HCEC 1CT (cell line): ENCODE results near the gene TRPT1.

Experiments used
- DNase-seq: peaks from one replicate; pipeline ENCODE4 v3.0.0-alpha.2; 2017

TRPT1 gene

DNA sequence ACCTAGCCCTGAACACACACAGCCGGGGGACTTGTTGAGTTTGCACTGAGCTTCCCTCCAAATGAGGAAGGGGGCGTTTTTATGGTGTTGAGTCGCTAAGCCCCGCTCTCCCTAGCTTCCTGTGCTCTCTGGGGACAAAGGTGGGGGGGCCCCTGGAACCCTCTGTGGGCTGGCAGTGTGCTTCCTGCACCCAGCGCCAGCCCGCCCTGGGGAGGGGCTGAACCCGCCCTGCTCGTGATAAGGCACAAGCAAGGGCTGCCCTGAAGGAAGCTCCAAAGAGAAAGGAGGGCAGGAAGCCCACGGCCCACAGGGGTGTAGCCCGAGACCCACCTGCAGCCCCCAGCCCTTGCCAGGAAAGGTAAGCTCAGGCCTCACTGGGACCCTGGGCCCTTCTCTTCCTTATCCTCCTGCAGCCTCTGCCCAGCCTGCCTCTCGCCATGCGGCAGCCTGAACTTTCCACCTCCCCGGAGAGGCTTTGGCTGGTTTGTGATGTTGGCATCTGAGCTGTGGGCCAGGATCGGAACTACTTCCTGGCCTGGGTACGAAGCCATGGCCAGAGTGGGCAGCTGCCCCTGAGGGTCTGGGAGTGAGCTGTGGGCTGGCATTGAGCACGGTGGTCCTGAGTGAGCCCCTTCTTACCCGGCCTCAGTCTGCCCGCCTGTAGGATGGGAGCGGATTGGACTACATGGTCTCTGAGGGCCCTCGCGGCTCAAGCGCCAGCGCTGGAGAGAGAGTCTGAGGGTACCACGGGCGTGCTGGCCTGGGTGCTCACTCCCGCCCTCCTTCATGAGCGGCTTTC, 19.3 kb downstream of the TRPT1 start, which contains the start of gene FERMT3:
Gene FERMT3 (plus strand): TSS at position 265 of the 799 bp plus-strand sequence. CDS start 644 bp downstream, outside the sequence.
- no peak for DNase-seq

DNA sequence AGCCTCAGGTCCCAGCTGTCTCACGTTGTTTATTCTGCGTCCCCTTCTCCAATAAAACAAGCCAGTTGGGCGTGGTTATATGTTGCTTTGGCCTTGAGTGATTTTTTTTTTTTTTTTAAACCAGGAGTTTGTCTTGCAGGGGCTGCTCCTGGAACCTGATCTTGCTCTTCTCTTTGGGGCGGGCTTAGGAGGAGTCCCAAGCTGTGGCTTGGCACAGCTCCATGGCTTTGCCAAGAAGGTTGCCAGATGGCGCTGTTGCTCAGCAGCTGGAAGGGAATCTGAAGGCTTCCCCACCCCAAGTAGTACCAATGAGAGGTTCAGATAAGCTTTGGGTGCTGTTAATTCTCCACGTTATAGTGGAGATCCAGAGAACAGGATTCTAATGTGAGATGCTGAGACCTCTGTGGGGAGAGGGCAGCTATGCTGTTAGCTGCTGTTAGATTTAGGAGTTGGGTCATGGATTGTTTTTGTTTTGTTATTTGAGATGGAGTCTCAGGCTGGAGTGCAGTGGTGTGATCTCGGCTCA, 21.5 kb downstream of the TRPT1 start:
- peak; percentile 91 for DNase-seq

GRCh38 chr11:64204080-64204440, 21.9 kb downstream of the TRPT1 start:
- DNase-seq: no peak

DNA sequence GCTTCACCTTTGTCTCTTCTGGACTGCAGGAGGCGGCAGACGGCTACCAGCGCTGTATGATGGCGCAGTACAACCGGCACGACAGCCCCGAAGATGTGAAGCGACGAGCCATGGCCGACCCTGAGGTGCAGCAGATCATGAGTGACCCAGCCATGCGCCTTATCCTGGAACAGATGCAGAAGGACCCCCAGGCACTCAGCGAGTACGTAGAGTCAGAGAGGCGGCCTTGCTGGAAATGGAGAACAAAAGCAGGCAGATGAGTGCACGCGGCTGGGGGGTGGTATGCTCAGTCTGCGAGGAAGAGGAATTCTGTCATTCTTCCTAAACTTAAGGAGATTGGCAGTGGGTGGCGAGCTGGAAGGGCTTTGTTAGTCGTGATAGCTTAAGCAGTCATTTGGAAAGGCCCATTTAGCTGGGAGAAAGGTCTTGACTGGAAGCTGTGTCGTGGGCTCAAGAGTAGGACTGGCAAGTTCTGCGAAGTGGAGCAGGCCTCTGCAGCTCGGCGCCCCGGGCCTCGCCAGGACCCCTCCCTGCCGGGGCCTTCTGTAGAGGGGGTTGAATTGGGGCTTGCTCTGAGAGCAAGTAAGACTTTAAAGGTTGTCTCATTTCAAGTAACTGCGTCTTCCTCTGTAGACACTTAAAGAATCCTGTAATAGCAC, 22.4 kb downstream of the TRPT1 start:
- no peak for DNase-seq

DNA sequence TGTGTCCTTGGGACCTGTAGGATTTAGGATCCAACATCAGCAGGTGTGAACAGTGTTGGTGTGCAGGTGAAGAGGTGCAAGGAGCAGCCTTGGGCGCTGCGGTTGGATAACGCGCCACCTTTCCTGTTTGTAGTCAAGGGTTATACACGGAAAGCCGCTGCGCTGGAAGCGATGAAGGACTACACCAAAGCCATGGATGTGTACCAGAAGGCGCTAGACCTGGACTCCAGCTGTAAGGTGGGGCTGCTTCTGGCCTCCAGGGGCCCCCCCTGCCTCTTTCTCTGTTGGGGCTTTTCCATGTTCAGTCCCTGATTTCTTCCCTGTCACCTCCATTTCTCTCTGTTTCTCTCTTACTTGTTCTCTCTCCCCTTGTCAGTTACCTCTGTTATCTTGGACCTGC, 23.0 kb downstream of the TRPT1 start:
- DNase-seq: no peak

GRCh38 chr11:64201543-64201942, 24.4 kb downstream of the TRPT1 start:
- DNase-seq: no peak

DNA sequence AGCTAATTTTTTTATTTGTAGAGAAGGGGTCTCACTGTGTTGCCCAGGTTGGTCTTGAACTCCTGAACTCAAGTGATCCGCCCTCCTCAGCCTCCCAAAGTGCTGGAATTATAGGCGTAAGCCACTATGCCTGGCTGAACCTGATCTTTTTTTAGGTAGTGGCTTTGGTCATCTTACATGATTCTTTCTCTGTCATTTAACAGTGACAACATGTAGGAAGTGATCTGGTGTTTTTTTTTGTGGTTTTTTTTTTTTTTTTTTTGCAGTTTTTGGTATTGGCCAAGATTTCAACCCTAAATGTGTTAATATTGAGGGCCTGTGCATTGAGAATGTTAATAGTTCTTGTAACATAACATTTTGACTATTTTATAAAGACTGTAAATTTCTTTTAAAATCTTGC, 27.5 kb downstream of the TRPT1 start:
- DNase-seq: no peak

GRCh38 chr11:64196626-64197025, 29.4 kb downstream of the TRPT1 start:
- no peak for DNase-seq

DNA sequence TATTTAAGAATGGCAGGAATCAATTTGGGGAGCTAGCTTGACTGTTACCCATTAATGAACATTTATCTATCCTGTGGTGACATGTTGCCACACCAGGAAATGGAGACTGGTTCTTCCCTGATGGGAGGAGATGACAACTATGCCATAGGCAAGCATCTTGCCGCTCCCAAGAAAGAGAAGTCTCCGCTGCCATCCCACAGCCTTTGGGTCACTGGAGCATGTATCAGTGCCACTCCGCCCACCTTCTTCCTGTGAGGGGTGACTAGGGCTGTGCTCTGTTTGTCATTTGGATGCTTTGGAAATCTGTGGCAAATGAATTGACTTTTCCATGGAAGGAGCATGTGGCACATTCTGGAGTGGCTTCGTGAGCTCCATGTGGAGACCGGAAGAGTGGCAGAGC, 33.6 kb downstream of the TRPT1 start:
- DNase-seq: no peak

DNA sequence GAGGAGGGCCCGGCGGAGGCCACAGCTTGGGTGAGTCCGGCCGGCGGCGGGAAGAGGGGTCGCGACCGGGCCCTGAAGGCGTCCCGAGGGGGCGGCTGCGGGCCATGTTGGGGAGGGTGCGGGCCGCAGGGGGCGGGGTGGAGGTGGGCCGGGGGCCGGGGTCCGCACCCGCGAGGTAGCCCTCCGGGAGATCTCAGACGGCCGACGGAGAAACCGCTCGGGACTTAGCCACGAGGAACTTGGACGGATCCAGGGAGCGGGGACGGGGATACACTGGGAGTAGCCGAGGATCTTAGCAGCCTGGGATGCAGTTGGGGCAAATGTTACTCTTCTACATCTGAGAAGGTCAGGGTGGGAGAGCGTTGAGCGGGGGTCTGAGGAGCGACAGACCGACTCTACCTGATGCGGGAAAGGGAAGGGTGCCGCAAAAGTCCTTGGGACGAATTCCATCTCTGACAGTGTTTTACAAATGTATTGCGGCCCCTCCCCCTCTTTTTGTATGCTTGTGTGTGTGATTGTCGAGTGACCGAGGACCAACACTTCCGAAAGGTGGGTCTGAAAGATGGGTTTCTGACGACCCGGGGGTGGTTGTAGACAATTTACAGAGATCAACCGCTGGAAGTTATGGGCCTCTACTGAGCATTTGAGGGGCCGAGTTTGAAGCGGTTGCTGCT, 39.4 kb downstream of the TRPT1 start:
- no peak for DNase-seq

- peak; percentile 100 for DNase-seq
These were observed 40.1 kb downstream of the TRPT1 start, which contains the start of gene STIP1 for GRCh38 chr11:64185693-64186491. Gene STIP1 (plus strand): TSS chr11:64186171. CDS start chr11:64186262, 91 bp downstream.

GRCh38 chr11:64185175-64185692, 40.8 kb downstream of the TRPT1 start:
- DNase-seq: peak; percentile 81

DNA sequence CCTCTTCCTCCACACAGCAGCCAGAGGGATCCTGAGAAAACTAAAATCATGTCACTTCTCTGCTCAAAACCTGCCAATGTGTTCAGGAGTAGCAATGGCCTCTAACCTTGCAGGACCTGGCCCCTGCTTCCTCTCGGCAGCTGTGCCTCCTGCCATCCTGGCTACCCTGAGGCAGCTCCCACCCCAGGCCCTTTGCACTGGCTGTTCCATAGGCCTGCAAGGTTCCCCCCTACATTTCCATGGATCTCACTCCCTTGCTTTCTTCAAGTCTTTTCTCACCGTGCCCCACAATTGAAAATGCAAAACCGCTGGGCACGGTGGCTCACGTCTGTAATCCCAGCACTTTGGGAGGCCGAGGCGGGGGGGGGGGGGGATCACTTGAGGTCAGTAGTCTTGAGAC, 42.1 kb downstream of the TRPT1 start:
- DNase-seq: no peak

DNA sequence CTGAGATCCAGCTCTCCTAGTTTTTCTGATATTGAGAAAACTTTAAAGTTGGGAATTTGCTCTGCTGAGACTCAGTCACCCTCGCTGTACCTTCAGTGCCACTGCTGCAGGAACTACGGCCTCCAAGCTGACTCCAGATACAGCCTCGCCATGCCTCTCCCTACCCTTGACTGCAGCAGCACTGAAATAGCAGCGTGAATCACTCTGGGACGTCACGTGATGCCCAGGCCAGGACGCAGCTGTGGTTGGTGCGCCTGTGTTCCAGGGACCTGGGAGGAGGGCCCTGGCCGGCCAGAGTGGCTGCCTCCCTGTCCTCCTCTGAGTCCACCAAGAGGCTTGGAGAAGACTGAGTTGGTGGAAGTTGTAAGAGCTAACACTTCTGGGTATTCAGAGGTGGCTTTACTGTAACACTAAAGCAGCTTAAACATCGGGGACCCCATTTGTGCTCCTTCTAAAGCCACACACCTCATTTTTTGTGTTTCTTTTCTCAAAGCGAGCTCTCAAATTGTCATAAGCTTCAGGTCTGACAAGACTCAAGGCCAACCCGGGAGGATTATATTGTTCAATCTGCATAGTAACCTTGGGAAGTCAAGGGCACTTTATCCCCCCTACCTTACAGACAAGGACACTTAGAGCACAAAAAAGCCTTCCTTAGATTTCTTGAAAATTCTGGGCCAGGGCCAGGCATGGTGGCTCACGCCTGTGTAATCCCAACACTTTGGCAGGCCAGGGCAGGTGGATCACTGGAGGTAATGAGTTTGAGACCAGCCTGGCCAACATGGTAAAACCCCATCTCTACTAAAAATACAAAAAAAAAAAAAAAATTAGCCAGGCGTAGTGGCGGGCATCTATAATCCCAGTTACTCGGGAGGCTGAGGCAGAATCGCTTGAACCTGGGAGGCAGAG, 44.2 kb downstream of the TRPT1 start:
- DNase-seq: peak; percentile 90

- no peak for DNase-seq
These were observed 45.1 kb downstream of the TRPT1 start for GRCh38 chr11:64180891-64181290.

DNA sequence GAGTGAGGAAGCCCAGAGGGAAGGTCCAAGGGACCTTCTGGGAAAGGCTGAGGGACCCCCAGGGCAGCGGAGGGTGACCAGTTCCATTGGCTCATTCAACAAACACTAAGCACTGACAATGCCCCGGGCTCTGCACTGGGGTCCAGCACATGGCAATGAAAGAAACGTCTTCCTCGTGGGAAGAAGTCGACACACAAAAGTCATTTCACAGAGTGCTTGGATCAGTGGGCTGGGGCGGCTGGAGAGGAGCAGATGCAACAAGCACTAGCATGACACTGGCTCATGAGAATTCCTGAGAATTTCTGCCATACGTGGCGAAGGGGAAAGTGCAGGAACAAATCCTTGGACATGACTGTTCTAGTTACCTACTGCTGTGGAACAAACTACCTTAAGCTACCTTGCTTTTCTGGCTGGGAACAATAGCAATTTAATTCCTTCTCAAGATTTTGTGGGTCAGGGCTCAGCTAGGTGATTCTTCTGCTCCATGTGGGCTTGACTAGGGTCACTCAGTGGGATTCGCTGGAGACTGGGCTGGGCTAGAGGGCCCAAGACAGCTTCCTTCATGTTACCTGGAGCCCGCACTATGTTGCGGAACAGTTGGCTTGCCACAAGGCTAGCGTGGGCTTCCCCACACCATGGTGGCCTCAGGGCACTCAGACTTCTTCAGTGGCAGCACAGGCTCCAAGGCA, 46.9 kb downstream of the TRPT1 start:
- DNase-seq: no peak

DNA sequence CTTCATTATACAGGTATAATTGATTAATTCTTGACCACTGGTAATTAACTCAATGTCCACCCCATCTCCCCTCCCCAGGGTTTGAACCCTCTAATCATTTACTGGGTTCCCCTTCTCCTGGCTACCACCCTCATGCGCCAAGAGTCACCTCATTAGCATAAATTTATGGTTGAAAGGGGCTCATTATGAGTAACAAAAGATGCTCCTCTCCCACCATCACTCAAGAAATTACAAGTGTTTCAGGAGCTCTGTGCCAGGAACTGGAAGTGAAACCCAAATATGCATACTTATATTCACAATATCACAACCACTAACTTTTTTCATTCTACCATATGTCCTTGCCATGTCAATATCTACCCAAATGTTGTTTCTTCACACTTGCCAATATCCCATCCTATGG, 47.8 kb downstream of the TRPT1 start:
- no peak for DNase-seq

GRCh38 chr11:64176751-64177150, 49.2 kb downstream of the TRPT1 start:
- DNase-seq: no peak
